ENCODE results near the gene NYAP2. TPM values are rescaled to one million over a fixed set of nuclear protein-coding genes. Genes with fewer than 3 reads are reported as not detected.

Gene NYAP2
- total RNA-seq, 2 experiments from 2014 or later: 0.06 TPM; not detected in 1

DNA sequence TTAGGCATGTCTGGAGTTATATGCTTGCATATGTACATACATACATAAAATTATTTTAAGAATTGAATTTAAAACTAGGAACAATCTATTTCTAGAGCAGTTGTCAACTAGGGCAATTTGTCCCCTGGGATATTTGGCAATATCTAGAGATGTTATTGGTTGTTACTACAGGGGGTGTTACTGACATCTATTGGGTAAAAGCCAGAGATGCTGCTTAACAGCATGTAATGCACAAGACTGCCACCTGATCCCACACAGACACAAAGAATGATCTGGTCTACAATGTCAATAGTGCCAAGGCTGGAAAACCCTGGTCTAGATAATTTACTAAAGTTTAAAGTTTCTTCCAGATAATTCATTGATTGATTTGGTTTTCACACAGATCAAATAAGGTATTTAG, 185.3 kb downstream of the NYAP2 start:
- Mint-ChIP-seq H3K27ac (no peak overlapping the region), H3K4me1 (no peaks in the 10 kb centered on the region), H3K4me3 (no peak overlapping the region), H3K36me3 (no peaks in the 10 kb centered on the region), H3K9me3 (no peaks in the 10 kb centered on the region), H3K27me3 (peaks cover 19% of the 10 kb centered on the region)
- DNase-seq: no peak

- Mint-ChIP-seq H3K9me3 (no peaks in the 10 kb centered on the region), H3K4me3 (no peak overlapping the region), H3K4me1 (no peaks in the 10 kb centered on the region), H3K27ac (no peak overlapping the region), H3K27me3 (peaks cover 15% of the 10 kb centered on the region), H3K36me3 (no peaks in the 10 kb centered on the region)
- no peak for DNase-seq
Observed at GRCh38 chr2:225590932-225591331, 191.4 kb downstream of the NYAP2 start.

DNA sequence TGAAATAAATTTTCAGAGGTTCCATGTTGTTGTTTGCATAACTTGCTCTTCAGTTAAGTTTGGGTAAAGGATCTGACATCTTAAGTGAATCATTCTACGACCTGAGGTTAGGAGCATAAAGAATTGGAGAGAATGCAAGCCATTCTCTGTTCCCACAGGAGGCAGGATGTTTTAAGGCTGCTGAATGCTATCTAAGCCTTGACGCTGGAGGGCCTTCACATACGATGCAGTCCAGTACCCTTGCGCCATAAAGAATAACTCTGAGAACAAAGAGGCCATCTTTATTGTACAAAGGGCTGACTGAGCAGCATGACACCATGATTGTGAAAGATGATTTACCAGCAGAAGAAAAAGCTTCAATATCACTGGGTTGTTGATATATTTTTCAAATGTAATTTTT, 198.4 kb downstream of the NYAP2 start:
- H3K9me3 Mint-ChIP-seq: peaks cover 4% of the 10 kb centered on the region
- no peaks in the 10 kb centered on the region for H3K36me3 Mint-ChIP-seq
- DNase-seq: no peak
- H3K27ac Mint-ChIP-seq: no peak overlapping the region
- H3K27me3 Mint-ChIP-seq: peaks cover 5% of the 10 kb centered on the region
- H3K4me1 Mint-ChIP-seq: no peaks in the 10 kb centered on the region
- no peak overlapping the region for H3K4me3 Mint-ChIP-seq

- Mint-ChIP-seq H3K36me3 (no peaks in the 10 kb centered on the region), H3K9me3 (peaks cover 4% of the 10 kb centered on the region), H3K27me3 (peaks cover 7% of the 10 kb centered on the region), H3K4me1 (no peaks in the 10 kb centered on the region), H3K27ac (no peak overlapping the region), H3K4me3 (no peak overlapping the region)
- DNase-seq: no peak
Observed at GRCh38 chr2:225598426-225598825, 198.9 kb downstream of the NYAP2 start.

GRCh38 chr2:225598897-225599296, 199.4 kb downstream of the NYAP2 start:
- Mint-ChIP-seq H3K4me3 (no peak overlapping the region), H3K36me3 (no peaks in the 10 kb centered on the region), H3K27ac (no peak overlapping the region), H3K9me3 (peaks cover 4% of the 10 kb centered on the region), H3K4me1 (no peaks in the 10 kb centered on the region), H3K27me3 (peaks cover 7% of the 10 kb centered on the region)
- DNase-seq: no peak

GRCh38 chr2:225599856-225600255, 200.3 kb downstream of the NYAP2 start:
- Mint-ChIP-seq H3K4me1 (no peaks in the 10 kb centered on the region), H3K4me3 (no peak overlapping the region), H3K27ac (no peak overlapping the region), H3K36me3 (no peaks in the 10 kb centered on the region), H3K9me3 (peaks cover 4% of the 10 kb centered on the region), H3K27me3 (peaks cover 7% of the 10 kb centered on the region)
- no peak for DNase-seq

GRCh38 chr2:225600444-225600843, 200.9 kb downstream of the NYAP2 start:
- Mint-ChIP-seq H3K9me3 (peaks cover 4% of the 10 kb centered on the region), H3K4me3 (no peak overlapping the region), H3K4me1 (no peaks in the 10 kb centered on the region), H3K27ac (no peak overlapping the region), H3K27me3 (peaks cover 7% of the 10 kb centered on the region), H3K36me3 (no peaks in the 10 kb centered on the region)
- no peak for DNase-seq

DNA sequence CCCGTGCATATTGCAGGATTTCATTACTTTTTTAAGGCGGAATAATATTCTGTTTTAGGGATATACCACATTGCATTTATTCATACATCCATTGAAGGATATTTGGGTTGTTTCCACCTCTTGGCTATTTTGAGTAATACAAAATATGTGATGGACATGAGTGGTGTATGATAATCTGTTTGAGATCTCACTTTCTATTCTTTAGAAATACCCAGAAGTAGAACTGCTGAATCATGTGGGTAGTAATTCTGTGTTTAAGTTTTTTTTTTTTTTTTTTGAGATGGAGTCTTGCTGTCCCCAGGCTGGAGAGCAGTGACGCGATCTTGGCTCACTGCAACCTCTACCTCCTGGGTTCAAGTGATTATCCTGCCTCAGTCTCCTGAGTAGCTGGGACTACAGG, 201.4 kb downstream of the NYAP2 start:
- H3K27me3 Mint-ChIP-seq: peaks cover 7% of the 10 kb centered on the region
- H3K4me1 Mint-ChIP-seq: no peaks in the 10 kb centered on the region
- peaks cover 4% of the 10 kb centered on the region for H3K9me3 Mint-ChIP-seq
- H3K4me3 Mint-ChIP-seq: no peak overlapping the region
- no peak overlapping the region for H3K27ac Mint-ChIP-seq
- no peaks in the 10 kb centered on the region for H3K36me3 Mint-ChIP-seq
- DNase-seq: no peak

GRCh38 chr2:225602205-225602604, 202.7 kb downstream of the NYAP2 start:
- Mint-ChIP-seq H3K9me3 (peaks cover 4% of the 10 kb centered on the region), H3K4me1 (no peaks in the 10 kb centered on the region), H3K27me3 (peaks cover 7% of the 10 kb centered on the region), H3K36me3 (no peaks in the 10 kb centered on the region), H3K4me3 (no peak overlapping the region), H3K27ac (no peak overlapping the region)
- DNase-seq: no peak

- H3K4me1 Mint-ChIP-seq: no peaks in the 10 kb centered on the region
- H3K27ac Mint-ChIP-seq: no peak overlapping the region
- no peaks in the 10 kb centered on the region for H3K9me3 Mint-ChIP-seq
- peaks cover 12% of the 10 kb centered on the region for H3K27me3 Mint-ChIP-seq
- DNase-seq: no peak
- no peaks in the 10 kb centered on the region for H3K36me3 Mint-ChIP-seq
- H3K4me3 Mint-ChIP-seq: no peak overlapping the region
Observed at GRCh38 chr2:225608136-225608535, 208.6 kb downstream of the NYAP2 start.

- no peak overlapping the region for H3K4me3 Mint-ChIP-seq
- no peak for DNase-seq
- no peaks in the 10 kb centered on the region for H3K4me1 Mint-ChIP-seq
- no peaks in the 10 kb centered on the region for H3K9me3 Mint-ChIP-seq
- H3K36me3 Mint-ChIP-seq: no peaks in the 10 kb centered on the region
- H3K27ac Mint-ChIP-seq: no peak overlapping the region
- peaks cover 5% of the 10 kb centered on the region for H3K27me3 Mint-ChIP-seq
Observed at GRCh38 chr2:225612636-225613035, 213.1 kb downstream of the NYAP2 start.

DNA sequence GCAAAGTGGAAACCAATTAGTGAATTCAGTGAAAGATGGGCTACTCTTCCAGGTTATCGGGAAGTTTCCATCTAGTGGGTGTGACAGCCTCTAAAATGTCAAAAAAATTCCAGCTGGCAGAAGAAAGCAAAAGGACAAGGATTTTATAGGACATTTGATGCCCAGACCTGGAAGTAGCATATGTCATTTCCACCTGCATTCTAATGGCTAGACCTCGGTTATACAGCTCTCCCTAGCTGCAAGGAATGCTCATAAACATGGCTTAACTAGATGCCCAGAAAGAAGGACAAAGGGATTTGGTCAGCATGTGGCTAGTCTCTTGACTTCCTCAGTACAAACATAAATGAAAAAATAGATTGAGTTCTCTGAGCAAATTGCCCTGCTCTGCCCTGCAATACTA, 215.4 kb downstream of the NYAP2 start:
- Mint-ChIP-seq H3K9me3 (no peaks in the 10 kb centered on the region), H3K36me3 (no peaks in the 10 kb centered on the region), H3K27ac (no peak overlapping the region), H3K4me1 (no peaks in the 10 kb centered on the region), H3K4me3 (no peak overlapping the region), H3K27me3 (peaks cover 5% of the 10 kb centered on the region)
- DNase-seq: no peak

- Mint-ChIP-seq H3K36me3 (no peaks in the 10 kb centered on the region), H3K4me3 (no peak overlapping the region), H3K4me1 (no peaks in the 10 kb centered on the region), H3K9me3 (no peaks in the 10 kb centered on the region), H3K27ac (no peak overlapping the region), H3K27me3 (peaks cover 5% of the 10 kb centered on the region)
- DNase-seq: no peak
Observed at GRCh38 chr2:225615514-225615913, 216.0 kb downstream of the NYAP2 start.

DNA sequence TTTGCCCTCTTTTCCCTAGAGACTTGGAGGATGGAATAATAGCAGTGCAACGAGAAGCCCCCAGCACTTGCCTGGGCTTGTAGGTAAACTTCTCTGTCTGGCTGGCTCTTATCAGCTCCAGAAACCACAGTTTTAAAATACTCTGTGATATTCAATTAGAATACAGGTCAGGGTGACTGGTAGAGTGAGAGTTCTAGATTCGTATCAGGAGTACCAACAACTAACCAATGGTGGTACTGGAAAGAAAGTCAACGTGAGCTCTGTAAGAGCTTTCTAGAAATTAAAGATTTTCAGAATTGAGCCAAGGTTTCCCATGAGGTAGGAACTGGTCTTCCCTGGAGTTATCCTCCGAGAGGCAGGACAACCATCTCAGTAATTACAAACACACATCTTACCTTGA, 216.9 kb downstream of the NYAP2 start:
- no peak overlapping the region for H3K27ac Mint-ChIP-seq
- H3K36me3 Mint-ChIP-seq: no peaks in the 10 kb centered on the region
- H3K4me3 Mint-ChIP-seq: no peak overlapping the region
- H3K9me3 Mint-ChIP-seq: no peaks in the 10 kb centered on the region
- no peak for DNase-seq
- H3K27me3 Mint-ChIP-seq: peaks cover 4% of the 10 kb centered on the region
- no peaks in the 10 kb centered on the region for H3K4me1 Mint-ChIP-seq

GRCh38 chr2:225616848-225617247, 217.3 kb downstream of the NYAP2 start:
- Mint-ChIP-seq H3K4me1 (no peaks in the 10 kb centered on the region), H3K27me3 (peaks cover 3% of the 10 kb centered on the region), H3K36me3 (no peaks in the 10 kb centered on the region), H3K4me3 (no peak overlapping the region), H3K27ac (no peak overlapping the region), H3K9me3 (no peaks in the 10 kb centered on the region)
- DNase-seq: no peak

GRCh38 chr2:225620227-225620626, 220.7 kb downstream of the NYAP2 start:
- no peak for DNase-seq
- H3K9me3 Mint-ChIP-seq: no peaks in the 10 kb centered on the region
- no peak overlapping the region for H3K27ac Mint-ChIP-seq
- H3K36me3 Mint-ChIP-seq: no peaks in the 10 kb centered on the region
- H3K27me3 Mint-ChIP-seq: peaks cover 14% of the 10 kb centered on the region
- H3K4me3 Mint-ChIP-seq: no peak overlapping the region
- no peaks in the 10 kb centered on the region for H3K4me1 Mint-ChIP-seq
